HepG2 (cell line): Measurements from ENCODE around the gene ANKS1B. TPM values are rescaled to one million over a fixed set of nuclear protein-coding genes. Genes with fewer than 3 reads are reported as not detected.

Experiments
- ATAC-seq: fragments of 200-7000 bp; cut with Tn5 transposase; 3 replicates; pipeline ENCODE4 v1.9.1; 2020; ENCODE audit warnings: mild to moderate bottlenecking, moderate library complexity
- BruUV-seq: library from RNA; stranded (reverse); fragments of 400-500 nt; replicated peaks from 2 replicates; lab custom pipeline; 2021; lab: Mats Ljungman, UMichigan
- CTCF ChIA-PET: fragments of 300-600 bp; formaldehyde crosslinking; extraction: SDS; loops from one replicate; lab custom pipeline; 2021; ENCODE audit warnings: low total read pairs, inconsistent platforms, low intra/inter-chr PET ratio; lab: Yijun Ruan, JAX
- POLR2A ChIA-PET: fragments of 350-600 bp; sonication (Branson Sonifier 250); formaldehyde crosslinking; loops from one replicate; lab custom pipeline; 2020; ENCODE audit warnings: antibody characterized with exemption, inconsistent platforms; lab: Yijun Ruan, JAX
- DNase-seq: peaks from one replicate; pipeline ENCODE4 v3.0.0-alpha.2; 2015; ENCODE audit warnings: low spot score
- FAIRE-seq: peaks from 3 replicates; lab custom pipeline; 2011; peaks lifted over from hg19 to GRCh38; lab: Jason Lieb, UNC
- H2AFZ ChIP-seq: one replicate; pipeline ENCODE4 v1.6.1; 2011; ENCODE audit warnings: low read length, inconsistent platforms
- H3K27ac ChIP-seq: fragments of 300-600 bp; 3 replicates; pipeline ENCODE4 v1.8.0; 2011; ENCODE audit warnings: mixed run types, mild to moderate bottlenecking, mixed read lengths, low read length, inconsistent platforms; ENCODE audit not compliant: insufficient read depth; ENCODE audit errors: extremely low read length
- H3K27me3 ChIP-seq, 2 experiments: fragments of 200-600 bp in 1 of 2; 2 replicates in 1 of 2; 3 replicates in 1 of 2; pipeline versions ENCODE4 v1.6.0 to v1.8.0; 2011; ENCODE audit warnings: low read length in 2 of 2, mild to moderate bottlenecking in 2 of 2, moderate library complexity in 2 of 2, inconsistent platforms in 1 of 2; ENCODE audit not compliant: insufficient read depth in 2 of 2, control insufficient read depth in 1 of 2
- H3K36me3 ChIP-seq, 2 experiments: fragments of 200-600 bp in 1 of 2; replicated peaks in 1 of 2; 2 replicates in 1 of 2; 3 replicates in 1 of 2; pipeline versions ENCODE4 v1.5.1 to v1.8.0; 2011; ENCODE audit warnings: low read length in 2 of 2, inconsistent platforms in 1 of 2; ENCODE audit not compliant: insufficient read depth in 2 of 2, control insufficient read depth in 1 of 2
- H3K4me1 ChIP-seq: 2 replicates; pipeline ENCODE4 v1.5.1; 2012; ENCODE audit warnings: low read length, inconsistent platforms; ENCODE audit not compliant: insufficient read depth
- H3K4me2 ChIP-seq: 2 replicates; pipeline ENCODE4 v1.6.0; 2011; ENCODE audit warnings: low read depth, low read length, inconsistent platforms
- H3K4me3 ChIP-seq, 3 experiments: fragments of 200-600 bp in 1 of 3; sonication (generic), shearing (Covaris generic) in 1 of 3; replicated peaks in 1 of 3; 2 replicates each; pipeline ENCODE4 v1.5.1; 2011 to 2016; ENCODE audit warnings: low read length in 3 of 3, inconsistent platforms in 2 of 3, low read depth in 2 of 3, mild to moderate bottlenecking in 2 of 3, control low read depth in 1 of 3, mixed read lengths in 1 of 3; ENCODE audit not compliant: insufficient read depth in 1 of 3
- H3K79me2 ChIP-seq: one replicate; pipeline ENCODE4 v1.6.1; 2011; ENCODE audit warnings: low read length, inconsistent platforms; ENCODE audit not compliant: insufficient read depth
- H3K9ac ChIP-seq: 2 replicates; pipeline ENCODE4 v1.6.0; 2011; ENCODE audit warnings: mild to moderate bottlenecking, low read depth, low read length, inconsistent platforms; ENCODE audit not compliant: insufficient read depth
- H3K9me3 ChIP-seq: 2 replicates; pipeline ENCODE4 v1.5.1; 2012; ENCODE audit warnings: mild to moderate bottlenecking, low read length
- H4K20me1 ChIP-seq: 2 replicates; pipeline ENCODE4 v1.6.0; 2011; ENCODE audit warnings: inconsistent platforms, mild to moderate bottlenecking, low read length, moderate library complexity; ENCODE audit not compliant: insufficient read depth
- AGO1 ChIP-seq: fragments of 200-400 bp; formaldehyde crosslinking; IDR thresholded peaks from 2 replicates; pipeline ENCODE4 v1.6.1; 2017; ENCODE audit warnings: mild to moderate bottlenecking, low read depth, low read length, moderate library complexity; ENCODE audit not compliant: poor library complexity, severe bottlenecking
- AKAP8 ChIP-seq: sonication (generic); formaldehyde crosslinking; IDR thresholded peaks from 2 replicates; pipeline ENCODE4 v1.5.1; 2020; ENCODE audit warnings: mild to moderate bottlenecking, missing genetic modification reagents
- DNMT3B ChIP-seq: conservative IDR thresholded peaks from 2 replicates; pipeline ENCODE4 v1.6.1; 2016; ENCODE audit warnings: missing biosample characterization, control low read depth
- FOXA3 ChIP-seq: IDR thresholded peaks from 2 replicates; pipeline ENCODE4 v1.6.1; 2016; ENCODE audit warnings: missing genetic modification reagents, missing compliant biosample characterization
- HMGXB3 ChIP-seq: sonication (generic); formaldehyde crosslinking; IDR thresholded peaks from 2 replicates; pipeline ENCODE4 v1.4.0; 2020; ENCODE audit warnings: missing genetic modification reagents, borderline replicate concordance
- KLF11 ChIP-seq: IDR thresholded peaks from 2 replicates; pipeline ENCODE4 v1.6.1; 2016; ENCODE audit warnings: missing compliant biosample characterization
- MAFF ChIP-seq: IDR thresholded peaks from 2 replicates; pipeline ENCODE4 v1.6.1; 2011; ENCODE audit warnings: low read depth, low read length, improper control_type of control experiment
- PHF5A ChIP-seq: IDR thresholded peaks from one replicate; pipeline ENCODE4 v1.6.1; 2018; ENCODE audit warnings: low read depth, missing genetic modification reagents; ENCODE audit not compliant: unreplicated experiment
- RFXAP ChIP-seq: sonication (generic); formaldehyde crosslinking; IDR thresholded peaks from 2 replicates; pipeline ENCODE4 v1.4.0; 2020; ENCODE audit warnings: missing genetic modification reagents, borderline replicate concordance
- YEATS2 ChIP-seq: sonication (generic); formaldehyde crosslinking; IDR thresholded peaks from 2 replicates; pipeline ENCODE4 v1.4.0; 2020; ENCODE audit warnings: missing genetic modification reagents, borderline replicate concordance
- ZBTB25 ChIP-seq: IDR thresholded peaks from 2 replicates; pipeline ENCODE4 v1.6.1; 2018; ENCODE audit warnings: missing genetic modification reagents
- ZBTB43 ChIP-seq: sonication (generic); formaldehyde crosslinking; conservative IDR thresholded peaks from 2 replicates; pipeline ENCODE4 v1.4.0; 2020; ENCODE audit warnings: missing genetic modification reagents
- ZBTB46 ChIP-seq: sonication (generic); formaldehyde crosslinking; IDR thresholded peaks from 2 replicates; pipeline ENCODE4 v1.4.0; 2020; ENCODE audit warnings: mild to moderate bottlenecking, missing genetic modification reagents, borderline replicate concordance
- ZFAT ChIP-seq: sonication (generic); formaldehyde crosslinking; conservative IDR thresholded peaks from 2 replicates; pipeline ENCODE4 v1.8.1; 2023; ENCODE audit warnings: missing genetic modification reagents, inconsistent platforms
- ZNF251 ChIP-seq: sonication (generic); formaldehyde crosslinking; IDR thresholded peaks from 2 replicates; pipeline ENCODE4 v1.9.0; 2021; ENCODE audit warnings: mild to moderate bottlenecking, missing genetic modification reagents
- ZNF598 ChIP-seq: sonication (generic); formaldehyde crosslinking; IDR thresholded peaks from 2 replicates; pipeline ENCODE4 v1.5.1; 2020; ENCODE audit warnings: mild to moderate bottlenecking, missing genetic modification reagents, borderline replicate concordance
- ZNF878 ChIP-seq: sonication (generic); formaldehyde crosslinking; IDR thresholded peaks from 2 replicates; pipeline ENCODE4 v1.8.1; 2023; ENCODE audit warnings: mild to moderate bottlenecking, missing genetic modification reagents, moderate library complexity
- WGBS: methylation state at CpG from one replicate; pipeline ENCODE4 v1.1.6; 2017; ENCODE audit warnings: low lambda C conversion rate; 5-methylcytosine and 5-hydroxymethylcytosine counted together
- in situ Hi-C: cut with HindIII; loops from 2 replicates; pipeline ENCODE4 v1.10.0; 2017; ENCODE audit warnings: low pct_unique_long_range_greater_than_20kb; ENCODE audit not compliant: extremely low pct_ligation_motif_present
- intact Hi-C: fragments of 100-400 bp; cut with micrococcal nuclease; formaldehyde crosslinking; loops from one replicate; pipeline ENCODE4 v1.10.0; 2022; ENCODE audit not compliant: unreplicated experiment
- polyA plus RNA-seq, 8 experiments: library from polyadenylated mRNA; depleted of rRNA in 3 of 8; stranded (reverse) in 7 of 8; unstranded in 1 of 8; fragments of >200 nt; fragmentation: Illumina TruSeq in 4 of 8; extraction: Trizol in 4 of 8; gene quantifications; 2 replicates each; pipeline versions ENCODE4 v1.2.1 to v1.2.3, GENCODE V29; 2011 to 2016; ENCODE audit warnings: low read depth in 4 of 8, missing spikeins in 1 of 8, mixed read lengths in 1 of 8; ENCODE audit not compliant: insufficient read depth in 1 of 8
- total RNA-seq, 5 experiments: library from RNA; depleted of rRNA; stranded (reverse); fragments of >200 nt; fragmentation: Illumina TruSeq; extraction: Trizol; gene quantifications; 2 replicates each; pipeline ENCODE4 v1.2.3, GENCODE V29; 2016; ENCODE audit warnings: low read depth in 1 of 5

Gene ANKS1B
- total and polyA plus RNA-seq, 2 of the 13 experiments (the other 11 are each of a cell fraction or from before 2014, with no cell fraction given), result 0.15 TPM; not detected in 1

- BruUV-seq, result no TSS peak
- H3K79me2 ChIP-seq, result no peaks in the 10 kb centered on the region
- H3K9ac ChIP-seq, result no peak overlapping the region
- POLR2A ChIA-PET, result no interaction called here
- no peak overlapping the region for H3K4me3 ChIP-seq
- H3K9me3 ChIP-seq, result no peaks in the 10 kb centered on the region
- no peaks in the 10 kb centered on the region for H3K27me3 ChIP-seq
- ATAC-seq (no peak), FAIRE-seq (no peak), DNase-seq (no peak)
- CTCF ChIA-PET, result no interaction called here
- H3K27ac ChIP-seq, result no peak overlapping the region
- 3% methylated on average over 4 of the region's 4 CpGs for WGBS
- H4K20me1 ChIP-seq, result no peaks in the 10 kb centered on the region
- no peaks in the 10 kb centered on the region for H3K4me1 ChIP-seq
- in situ Hi-C loops, result no loop called here
- H3K4me2 ChIP-seq, result no peak overlapping the region
- intact Hi-C loops, result no loop called here
- no peaks in the 10 kb centered on the region for H3K36me3 ChIP-seq
- TF ChIP-seq KLF11 (CRISPR knock-in tag), result no peak
- no peak for TF ChIP-seq ZBTB46 (CRISPR knock-in tag)
- TF ChIP-seq ZNF251 (CRISPR knock-in tag), result no peak
- TF ChIP-seq ZNF878 (CRISPR knock-in tag), result no peak
- TF ChIP-seq PHF5A (CRISPR knock-in tag), result no peak
- TF ChIP-seq ZNF598 (CRISPR knock-in tag), result no peak
- TF ChIP-seq YEATS2, result no peak
- TF ChIP-seq AGO1, result no peak
- TF ChIP-seq RFXAP (CRISPR knock-in tag), result no peak
- no peak for TF ChIP-seq ZBTB43 (CRISPR knock-in tag)
- TF ChIP-seq MAFF, result no peak
- no peak for TF ChIP-seq DNMT3B
- TF ChIP-seq ZFAT (CRISPR knock-in tag), result no peak
- no peak for TF ChIP-seq HMGXB3 (CRISPR knock-in tag)
- TF ChIP-seq FOXA3, result no peak
- TF ChIP-seq ZBTB25 (CRISPR knock-in tag), result no peak
- TF ChIP-seq AKAP8 (CRISPR knock-in tag), result no peak
- no peak overlapping the region for H2AFZ ChIP-seq
These were observed 752.4 kb downstream of the ANKS1B start for GRCh38 chr12:99232324-99232723.
